Caco-2 (cell line): ENCODE data around the gene CACNA1D. TPM values are rescaled to one million over a fixed set of nuclear protein-coding genes. Genes with fewer than 3 reads are reported as not detected.

ENCODE experiments used
- BruUV-seq: library from RNA; stranded (reverse); fragments of 400-500 nt; replicated peaks from 2 replicates; lab custom pipeline; 2021; lab: Mats Ljungman, UMichigan
- CTCF ChIA-PET: fragments of 300-600 bp; sonication (Branson Sonifier 250); formaldehyde crosslinking; loops from one replicate; lab custom pipeline; 2022; ENCODE audit warnings: antibody characterized with exemption; lab: Charles Lee
- POLR2A ChIA-PET: fragments of 300-600 bp; sonication (Branson Sonifier 250); formaldehyde crosslinking; loops from one replicate; lab custom pipeline; 2022; ENCODE audit warnings: antibody characterized with exemption; lab: Charles Lee
- DNase-seq, 2 experiments: peaks; one replicate each; pipeline versions ENCODE4 v3.0.0 to v3.0.0-alpha.2; 2020 to 2022
- H3K27me3 ChIP-seq: replicated peaks from 2 replicates; pipeline ENCODE4 v1.6.0; 2011; ENCODE audit warnings: low read length; ENCODE audit not compliant: control insufficient read depth, insufficient read depth
- H3K36me3 ChIP-seq: 2 replicates; pipeline ENCODE4 v1.5.1; 2011; ENCODE audit warnings: low read length; ENCODE audit not compliant: control insufficient read depth, insufficient read depth
- H3K4me1 ChIP-seq: fragments of 250-450 bp; sonication (Bioruptor Pico); 2 replicates; pipeline ENCODE4 v1.5.1; 2020; ENCODE audit warnings: mild to moderate bottlenecking
- H3K4me3 ChIP-seq: 2 replicates; pipeline ENCODE4 v1.5.1; 2011; ENCODE audit warnings: low read depth, mild to moderate bottlenecking, control low read depth, low read length
- H3K9me3 ChIP-seq: fragments of 250-450 bp; sonication (Bioruptor Pico); 2 replicates; pipeline ENCODE4 v1.5.1; 2020; ENCODE audit warnings: mild to moderate bottlenecking, moderate library complexity
- H3K27ac Mint-ChIP-seq: one replicate; pipeline ENCODE4 v1.8.0; 2022; ENCODE audit warnings: mixed read lengths; ENCODE audit not compliant: unreplicated experiment
- H3K27me3 Mint-ChIP-seq: one replicate; pipeline ENCODE4 v1.8.0; 2022; ENCODE audit warnings: mixed read lengths; ENCODE audit not compliant: insufficient read depth, unreplicated experiment
- H3K36me3 Mint-ChIP-seq: one replicate; pipeline ENCODE4 v1.8.0; 2022; ENCODE audit warnings: mild to moderate bottlenecking, mixed read lengths; ENCODE audit not compliant: insufficient read depth, unreplicated experiment
- H3K4me1 Mint-ChIP-seq: one replicate; pipeline ENCODE4 v1.8.0; 2022; ENCODE audit warnings: low read depth, mixed read lengths; ENCODE audit not compliant: unreplicated experiment
- H3K4me3 Mint-ChIP-seq: one replicate; pipeline ENCODE4 v1.8.0; 2022; ENCODE audit warnings: mild to moderate bottlenecking, moderate library complexity, mixed read lengths; ENCODE audit not compliant: unreplicated experiment
- H3K9me3 Mint-ChIP-seq: one replicate; pipeline ENCODE4 v1.8.0; 2022; ENCODE audit warnings: mixed read lengths; ENCODE audit not compliant: unreplicated experiment
- intact Hi-C: fragments of 100-400 bp; cut with micrococcal nuclease; formaldehyde crosslinking; loops from one replicate; pipeline ENCODE4 v1.10.0; 2022; ENCODE audit not compliant: unreplicated experiment
- total RNA-seq: library from RNA; stranded (reverse); gene quantifications from 2 replicates; pipeline ENCODE4 v1.2.3, GENCODE V29; 2022
- TF ChIP-seq, protein P1 (sequence below), 2 experiments: fragments of 200-600 bp in 1 of 2; IDR thresholded peaks; 1 replicate in 1 of 2; 2 replicates in 1 of 2; pipeline versions ENCODE4 v1.5.1 to v1.8.0; 2011 to 2022; ENCODE audit warnings: antibody characterized with exemption in 1 of 2, control low read depth in 1 of 2, inconsistent platforms in 1 of 2, low read depth in 1 of 2, low read length in 1 of 2, mild to moderate bottlenecking in 1 of 2, moderate library complexity in 1 of 2; ENCODE audit not compliant: insufficient read depth in 1 of 2, severe bottlenecking in 1 of 2, unreplicated experiment in 1 of 2

CACNA1D gene
- total RNA-seq, 1 experiment from 2014 or later, result 13.3 TPM

- H3K36me3 Mint-ChIP-seq, result no peaks in the 10 kb centered on the region
- Histone ChIP-seq H3K4me3 (no peak overlapping the region), H3K4me1 (no peaks in the 10 kb centered on the region), H3K27me3 (no peaks in the 10 kb centered on the region), H3K36me3 (no peaks in the 10 kb centered on the region), H3K9me3 (no peaks in the 10 kb centered on the region)
- TF ChIP-seq, protein P1, sequence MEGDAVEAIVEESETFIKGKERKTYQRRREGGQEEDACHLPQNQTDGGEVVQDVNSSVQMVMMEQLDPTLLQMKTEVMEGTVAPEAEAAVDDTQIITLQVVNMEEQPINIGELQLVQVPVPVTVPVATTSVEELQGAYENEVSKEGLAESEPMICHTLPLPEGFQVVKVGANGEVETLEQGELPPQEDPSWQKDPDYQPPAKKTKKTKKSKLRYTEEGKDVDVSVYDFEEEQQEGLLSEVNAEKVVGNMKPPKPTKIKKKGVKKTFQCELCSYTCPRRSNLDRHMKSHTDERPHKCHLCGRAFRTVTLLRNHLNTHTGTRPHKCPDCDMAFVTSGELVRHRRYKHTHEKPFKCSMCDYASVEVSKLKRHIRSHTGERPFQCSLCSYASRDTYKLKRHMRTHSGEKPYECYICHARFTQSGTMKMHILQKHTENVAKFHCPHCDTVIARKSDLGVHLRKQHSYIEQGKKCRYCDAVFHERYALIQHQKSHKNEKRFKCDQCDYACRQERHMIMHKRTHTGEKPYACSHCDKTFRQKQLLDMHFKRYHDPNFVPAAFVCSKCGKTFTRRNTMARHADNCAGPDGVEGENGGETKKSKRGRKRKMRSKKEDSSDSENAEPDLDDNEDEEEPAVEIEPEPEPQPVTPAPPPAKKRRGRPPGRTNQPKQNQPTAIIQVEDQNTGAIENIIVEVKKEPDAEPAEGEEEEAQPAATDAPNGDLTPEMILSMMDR (IDR thresholded peaks at IDR 0.05; ENCODE audit: insufficient read depth in 1 of 2, low read depth in 1 of 2, low read length in 1 of 2, severe bottlenecking in 1 of 2, unreplicated experiment in 1 of 2), result no peak
- no peak overlapping the region for H3K27ac Mint-ChIP-seq
- H3K27me3 Mint-ChIP-seq, result no peaks in the 10 kb centered on the region
- ChIA-PET CTCF (interaction anchor here (0.6 kb wide), 2 partner anchors 127 to 305 kb away, joined by 3 read pairs; no protein-coding TSS in a partner anchor), POLR2A (no interaction called here)
- BruUV-seq, result no TSS peak
- DNase-seq, result no peak
- intact Hi-C loops, result no loop called here
- no peaks in the 10 kb centered on the region for H3K9me3 Mint-ChIP-seq
- no peak overlapping the region for H3K4me3 Mint-ChIP-seq
- H3K4me1 Mint-ChIP-seq, result no peaks in the 10 kb centered on the region
Measured at GRCh38 chr3:53715815-53716483, 221.5 kb downstream of the CACNA1D start.

- Mint-ChIP-seq H3K27ac (no peak overlapping the region), H3K36me3 (no peaks in the 10 kb centered on the region), H3K4me1 (no peaks in the 10 kb centered on the region), H3K27me3 (no peaks in the 10 kb centered on the region), H3K4me3 (no peak overlapping the region), H3K9me3 (no peaks in the 10 kb centered on the region)
- ChIA-PET POLR2A (no interaction called here), CTCF (no interaction called here)
- TF ChIP-seq, protein P1 (IDR thresholded peaks at IDR 0.05; ENCODE audit: insufficient read depth in 1 of 2, low read depth in 1 of 2, low read length in 1 of 2, severe bottlenecking in 1 of 2, unreplicated experiment in 1 of 2), result no peak
- H3K4me3 ChIP-seq, result no peak overlapping the region
- intact Hi-C loops, result no loop called here
- H3K4me1 ChIP-seq, result no peaks in the 10 kb centered on the region
- BruUV-seq, result no TSS peak
- no peak for DNase-seq
- H3K36me3 ChIP-seq, result no peaks in the 10 kb centered on the region
- H3K27me3 ChIP-seq, result no peaks in the 10 kb centered on the region
- H3K9me3 ChIP-seq, result no peaks in the 10 kb centered on the region
Measured at GRCh38 chr3:53716998-53717397, 222.6 kb downstream of the CACNA1D start.

GRCh38 chr3:53718462-53718861 is 224.1 kb downstream of the CACNA1D start:
- no peaks in the 10 kb centered on the region for H3K36me3 ChIP-seq
- DNase-seq, result no peak
- no peak overlapping the region for H3K4me3 ChIP-seq
- TF ChIP-seq, protein P1 (IDR thresholded peaks at IDR 0.05; ENCODE audit: insufficient read depth in 1 of 2, low read depth in 1 of 2, low read length in 1 of 2, severe bottlenecking in 1 of 2, unreplicated experiment in 1 of 2), result no peak
- no TSS peak for BruUV-seq
- POLR2A ChIA-PET, result no interaction called here
- CTCF ChIA-PET, result no interaction called here
- Mint-ChIP-seq H3K9me3 (no peaks in the 10 kb centered on the region), H3K27me3 (no peaks in the 10 kb centered on the region), H3K27ac (no peak overlapping the region), H3K4me3 (no peak overlapping the region), H3K4me1 (no peaks in the 10 kb centered on the region), H3K36me3 (no peaks in the 10 kb centered on the region)
- H3K27me3 ChIP-seq, result no peaks in the 10 kb centered on the region
- no peaks in the 10 kb centered on the region for H3K4me1 ChIP-seq
- intact Hi-C loops, result no loop called here
- no peaks in the 10 kb centered on the region for H3K9me3 ChIP-seq
